HG02870 (cell line): ENCODE results near the gene ZNF669.
"Not testable (repeated sequence)": the region's sequence is repeated elsewhere in the genome, so short reads cannot be mapped to it uniquely, and the experiment has no call there.

Experiments used
- ATAC-seq: cut with Tn5 transposase; IDR thresholded peaks from one replicate; pipeline ENCODE4 v1.9.1; 2021; ENCODE audit warnings: mild to moderate bottlenecking, moderate library complexity; ENCODE audit not compliant: unreplicated experiment

The ZNF669 gene

DNA sequence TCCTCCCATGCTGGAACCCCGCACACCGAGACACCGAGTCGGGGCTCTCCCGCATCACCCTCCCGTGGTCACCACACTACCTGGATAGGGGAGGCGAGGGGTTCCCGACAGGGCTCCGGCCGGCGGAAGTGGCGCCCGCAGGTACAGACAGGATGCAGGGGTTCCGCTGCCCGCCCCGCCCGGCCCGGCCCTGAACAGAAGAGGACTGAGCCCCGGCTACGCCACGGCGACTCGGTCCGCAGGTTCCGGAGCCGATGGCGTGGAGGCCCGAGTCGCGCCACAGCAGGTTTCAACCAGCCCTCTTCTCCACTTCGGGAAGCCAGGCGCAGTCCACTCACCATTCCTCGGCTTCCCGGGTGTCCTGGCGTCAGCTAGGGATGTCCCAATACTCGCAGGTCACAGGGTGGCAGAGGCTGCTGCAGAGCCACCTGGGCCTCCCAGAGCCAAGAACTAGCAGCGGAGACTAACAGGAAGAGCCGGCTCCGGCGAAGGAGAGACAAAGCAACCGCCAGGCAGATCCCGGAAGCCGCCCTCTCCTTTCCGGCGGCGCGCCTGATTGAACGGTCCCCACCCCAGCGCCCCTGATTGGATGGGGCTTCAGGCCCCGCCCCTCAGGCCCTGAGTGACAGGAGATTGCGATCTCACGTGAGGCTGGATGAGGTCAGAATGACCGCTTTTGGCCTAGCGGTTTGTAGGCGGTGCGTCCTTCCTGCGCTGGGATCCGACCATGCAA lies at the start of gene ZNF669:
ZNF669 (minus strand) TSS at position 498 of the 733 bp plus-strand sequence; CDS start at position 341, 157 bp downstream.
- ATAC-seq, result peak; percentile 99

DNA sequence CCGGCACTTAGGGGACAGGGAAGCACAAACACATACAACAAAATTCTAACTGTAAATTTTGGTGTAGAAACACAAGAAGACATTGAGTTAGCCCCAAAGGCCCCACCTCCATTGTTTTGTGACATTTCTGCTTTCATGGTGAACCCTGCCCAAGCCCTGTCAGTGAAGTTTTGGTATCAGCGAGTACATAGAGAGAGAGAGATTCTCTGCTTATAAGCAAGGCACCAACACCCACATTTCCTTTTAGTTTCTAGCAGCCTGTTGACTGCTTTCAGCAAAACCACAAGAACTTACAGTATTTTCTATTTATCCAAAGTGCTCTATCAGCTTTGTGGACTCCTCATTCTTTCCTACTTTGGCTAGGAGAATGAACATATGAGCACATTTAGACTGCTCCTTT lies 43.6 kb upstream of the ZNF669 start:
- ATAC-seq, result no peak

DNA sequence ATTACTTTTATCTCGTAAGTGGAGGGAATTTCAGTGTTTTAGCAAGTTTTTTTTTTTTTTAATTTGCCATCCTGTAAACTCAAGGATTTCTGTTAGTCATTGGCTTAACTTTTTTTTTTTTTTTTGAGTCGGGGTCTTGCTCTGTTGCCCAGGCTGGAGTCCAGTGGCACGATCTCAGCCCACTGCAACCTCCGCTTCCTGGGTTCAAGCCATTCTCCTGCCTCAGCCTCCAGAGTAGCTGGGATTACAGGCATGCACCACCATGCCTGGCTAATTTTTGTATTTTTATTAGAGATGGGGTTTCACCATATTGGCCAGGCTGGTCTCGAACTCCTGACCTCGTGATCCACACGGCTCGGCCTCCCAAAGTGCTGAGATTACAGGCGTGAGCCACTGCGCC lies 43.0 kb upstream of the ZNF669 start:
- ATAC-seq, result not testable (repeated sequence)

DNA sequence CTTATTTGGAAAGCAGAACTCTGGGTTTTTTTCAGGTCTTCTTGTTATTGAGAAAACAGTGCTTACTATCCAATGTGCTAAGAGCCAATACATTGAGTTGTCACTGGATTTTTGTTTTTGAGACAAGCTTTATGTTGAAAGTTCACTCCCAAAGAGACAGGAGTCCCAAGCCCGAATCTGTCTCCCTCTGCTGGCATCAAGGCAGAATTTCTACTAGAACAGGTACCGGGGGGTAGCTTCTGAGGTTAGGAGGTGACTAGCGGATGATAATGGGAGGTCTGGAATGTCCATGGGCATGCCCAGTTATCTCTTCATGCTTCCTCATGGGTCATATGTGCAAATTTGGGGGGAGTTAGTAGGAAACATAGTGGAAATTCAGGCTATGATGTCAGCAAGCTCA lies 42.5 kb upstream of the ZNF669 start:
- ATAC-seq, result no peak

DNA sequence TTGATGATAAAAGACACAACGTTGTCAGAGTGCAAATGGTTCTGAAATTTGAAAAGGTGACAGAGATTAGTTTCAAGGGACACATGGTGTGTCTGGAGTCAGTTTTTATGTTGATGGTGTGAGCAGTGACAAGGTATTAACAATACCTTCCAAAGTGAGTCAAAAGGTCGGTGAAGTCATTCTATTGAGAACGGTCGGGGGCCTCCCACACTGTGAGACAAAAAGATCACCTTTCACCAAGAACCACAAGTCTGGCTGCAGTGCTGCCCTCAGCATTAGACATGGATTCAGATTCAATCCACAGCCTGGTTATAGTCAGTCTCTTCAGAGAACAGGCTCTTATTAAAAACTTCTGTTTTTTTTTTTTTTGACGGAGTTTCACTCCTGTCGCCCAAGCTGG lies 41.1 kb upstream of the ZNF669 start:
- no peak for ATAC-seq

DNA sequence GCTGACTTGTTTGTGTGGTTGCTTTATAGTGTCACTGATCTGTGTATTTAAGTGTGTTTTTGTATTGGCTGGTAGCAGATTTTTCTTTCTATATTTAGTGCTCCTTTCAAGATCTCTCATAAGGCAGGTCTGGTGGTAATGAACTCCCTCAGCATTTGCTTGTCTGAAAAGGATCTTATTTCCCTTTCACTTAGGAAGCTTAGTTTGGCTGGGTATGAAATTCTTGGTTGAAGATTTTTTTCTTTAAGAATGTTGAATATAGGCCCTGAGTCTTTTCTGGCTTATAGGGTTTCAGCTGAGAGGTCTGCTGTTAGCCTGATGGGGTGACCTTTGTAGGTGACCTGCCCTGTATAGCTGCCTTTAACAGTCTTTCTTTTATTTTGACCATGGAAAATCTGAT lies 35.4 kb upstream of the ZNF669 start:
- not testable (repeated sequence) for ATAC-seq

DNA sequence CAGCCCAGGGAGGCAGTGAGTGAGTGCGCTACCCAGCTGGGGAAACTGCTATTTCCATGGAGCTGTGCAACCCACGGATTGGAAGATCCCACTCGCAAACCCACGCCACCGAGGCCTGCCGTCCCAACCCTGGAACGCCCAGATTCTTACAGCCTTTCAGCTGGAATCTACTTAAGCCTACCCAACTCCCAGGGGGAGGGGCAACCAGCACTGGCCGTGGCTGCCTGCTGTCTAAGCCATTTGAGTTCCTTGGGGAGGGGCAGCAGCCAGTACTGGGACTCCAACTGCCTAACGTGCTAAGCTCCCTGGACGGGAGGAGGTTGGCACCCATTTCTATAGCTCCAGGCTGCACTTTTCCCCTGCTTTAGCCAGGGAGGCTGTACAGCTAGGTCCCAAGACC lies 27.1 kb upstream of the ZNF669 start:
- ATAC-seq, result no peak

DNA sequence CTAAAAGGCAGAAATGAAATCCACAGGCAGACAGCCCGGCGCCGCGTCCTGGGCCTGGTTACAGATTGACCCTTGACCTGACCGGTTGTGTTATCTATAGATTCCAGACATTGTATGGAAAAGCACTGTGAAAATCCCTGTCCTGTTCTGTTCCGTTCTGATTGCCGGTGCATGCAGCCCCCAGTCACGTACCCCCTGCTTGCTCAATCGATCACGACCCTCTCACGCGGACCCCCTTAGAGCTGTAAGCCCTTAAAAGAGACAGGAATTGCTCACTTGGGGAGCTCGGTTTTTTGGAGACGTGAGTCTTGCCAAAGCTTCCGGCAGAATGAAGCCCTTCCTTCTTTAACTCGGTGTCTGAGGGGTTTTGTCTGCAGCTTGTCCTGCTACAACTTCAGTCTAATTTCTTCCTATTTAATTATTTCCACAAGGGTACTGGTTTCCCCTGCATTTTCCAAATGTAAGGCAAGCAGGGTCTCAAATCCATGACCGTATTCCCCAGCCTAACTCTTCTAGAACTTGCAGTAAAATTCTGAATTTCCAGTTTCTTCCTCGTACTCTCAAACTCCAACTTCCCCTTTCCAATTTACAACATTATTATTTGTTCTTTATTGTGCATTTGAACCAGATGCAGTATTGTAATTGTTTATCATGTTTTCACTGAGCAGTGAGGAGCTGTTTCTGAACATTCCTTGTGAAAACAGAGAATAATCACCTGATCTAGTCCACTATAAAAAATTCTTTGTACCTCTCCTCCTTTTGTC lies 23.5 kb upstream of the ZNF669 start:
- not testable (repeated sequence) for ATAC-seq

DNA sequence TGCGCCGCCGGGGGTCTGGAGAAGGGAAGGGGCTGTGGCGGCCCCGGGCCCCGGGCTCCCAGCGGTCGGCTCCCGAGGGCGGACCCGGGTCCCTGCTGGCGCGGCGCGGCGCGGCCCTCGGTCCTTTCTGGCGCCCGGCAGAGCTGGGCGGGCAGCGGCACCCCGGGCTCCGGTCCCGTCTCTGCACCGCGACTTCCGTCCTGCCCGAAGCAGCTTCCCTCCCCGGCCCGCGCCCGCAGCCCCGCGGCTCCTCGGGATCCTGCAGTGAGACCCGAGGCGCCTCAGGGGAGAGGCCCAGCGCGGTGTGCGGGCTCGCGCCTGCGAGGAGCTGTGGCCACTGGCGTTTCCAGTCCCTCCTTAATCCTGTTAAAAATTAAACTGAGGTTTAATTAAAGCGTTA lies 22.4 kb upstream of the ZNF669 start:
- ATAC-seq, result peak; percentile 49

DNA sequence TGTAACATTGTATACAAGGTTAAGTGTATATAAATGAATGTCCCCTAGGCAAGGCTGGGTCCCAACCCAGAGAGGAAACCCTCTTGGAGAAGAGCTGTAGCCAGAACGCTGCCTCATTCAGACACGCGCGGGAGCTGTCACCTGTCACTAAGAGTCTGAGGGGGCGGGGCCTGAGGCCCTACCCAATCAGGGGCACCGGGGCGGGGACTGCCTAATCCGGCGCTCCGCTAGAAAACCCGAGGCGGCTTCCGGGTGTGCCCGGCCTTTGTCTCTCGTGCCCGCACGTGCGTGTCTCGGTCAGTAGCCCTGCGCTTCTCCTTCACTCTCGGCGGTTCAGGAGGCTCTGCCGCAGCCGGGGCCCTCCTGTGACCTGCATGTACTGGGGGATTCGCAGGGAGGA lies 22.0 kb upstream of the ZNF669 start:
- ATAC-seq, result peak; percentile 99

DNA sequence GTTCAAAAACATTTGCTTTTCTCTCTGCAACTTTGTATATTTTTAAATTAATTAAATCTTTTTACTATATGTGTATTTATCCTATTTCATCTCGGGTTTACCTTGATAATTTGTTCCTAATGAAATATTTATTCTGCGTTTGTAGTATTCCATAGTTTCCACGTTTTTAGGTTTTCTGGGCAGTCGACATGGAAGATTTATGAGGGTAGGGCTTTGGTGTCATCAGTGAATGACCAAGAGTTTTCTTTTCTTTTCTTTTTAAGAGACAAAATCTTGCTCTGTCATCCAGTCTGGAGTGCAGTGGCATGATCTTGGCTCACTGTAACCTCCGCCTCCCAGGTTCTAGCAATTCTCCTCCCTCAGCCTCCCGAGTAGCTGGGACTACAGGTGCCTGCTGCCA lies 17.2 kb upstream of the ZNF669 start:
- no peak for ATAC-seq

DNA sequence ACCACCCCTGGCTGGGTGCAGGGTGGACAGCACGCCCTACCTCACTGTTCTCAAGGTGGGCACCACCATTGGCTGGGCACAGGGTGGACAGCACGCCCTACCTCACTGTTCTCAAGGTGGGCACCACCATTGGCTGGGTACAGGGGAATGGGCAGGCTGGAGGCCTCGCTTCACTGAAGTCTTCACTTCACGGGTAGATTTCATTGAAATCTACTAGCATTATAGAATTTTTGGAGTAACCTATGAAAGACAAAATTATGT lies 16.2 kb upstream of the ZNF669 start:
- ATAC-seq, result not testable (repeated sequence)

DNA sequence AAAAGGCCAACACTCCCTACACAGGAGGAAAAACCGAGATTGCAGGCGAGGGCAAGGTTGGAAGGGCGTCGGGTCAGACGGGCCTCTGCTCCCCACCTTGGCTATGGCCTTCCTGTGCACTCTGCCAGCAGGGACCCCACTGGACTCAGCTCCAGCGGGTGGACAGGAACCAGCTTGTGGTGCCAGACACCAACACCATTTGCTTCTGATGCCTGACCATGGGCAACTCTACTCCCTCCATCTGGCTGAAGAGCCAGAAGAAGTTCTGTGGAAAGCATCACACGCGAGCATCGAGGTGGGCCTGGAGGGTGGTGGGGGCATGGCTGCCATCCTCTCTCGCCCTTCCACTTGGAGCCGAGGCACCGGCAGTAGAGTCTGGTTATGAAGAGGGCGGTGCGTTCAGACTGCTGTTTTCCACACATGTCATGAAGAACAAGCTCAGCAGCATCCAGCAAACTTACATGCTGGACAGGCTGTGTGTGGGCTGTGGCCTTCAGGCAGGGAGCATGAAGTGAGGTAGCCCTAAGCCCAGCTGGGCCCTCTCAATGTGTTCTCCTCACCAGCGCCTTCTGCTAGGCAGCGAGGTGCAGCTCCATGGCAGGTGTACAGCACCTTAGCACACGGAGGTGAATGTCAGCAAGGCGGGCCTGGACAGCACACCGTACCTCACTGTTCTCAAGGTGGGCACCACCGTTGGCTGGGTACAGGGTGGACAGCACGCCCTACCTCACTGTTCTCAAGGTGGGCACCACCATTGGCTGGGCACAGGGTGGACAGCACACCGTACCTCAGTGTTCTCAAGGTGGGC lies 15.6 kb upstream of the ZNF669 start:
- ATAC-seq, result no peak

DNA sequence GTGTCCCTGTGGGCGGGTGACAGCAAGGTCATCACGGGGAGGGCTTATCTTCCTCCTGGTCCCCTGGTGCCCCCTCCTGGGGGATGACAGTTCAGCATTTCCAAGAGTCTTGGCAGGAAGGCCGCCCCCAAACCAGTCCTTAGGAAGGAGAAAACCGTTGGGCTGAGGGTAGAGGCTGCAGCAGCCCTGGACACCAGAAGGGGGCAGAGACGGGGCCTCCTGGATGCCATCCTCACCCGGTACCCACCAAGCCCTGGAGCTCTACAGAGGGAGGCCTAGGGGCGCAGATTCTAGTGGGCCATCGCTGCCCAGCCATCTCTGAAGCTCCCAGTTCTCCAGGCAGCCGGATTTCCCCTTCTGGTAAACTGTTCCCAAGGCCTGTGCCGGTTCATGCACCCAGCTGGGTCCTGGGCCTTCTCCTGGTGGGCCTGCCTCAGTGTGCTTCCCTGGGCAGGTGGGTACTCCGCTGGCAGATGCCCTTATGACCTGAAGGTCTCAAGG lies 14.8 kb upstream of the ZNF669 start:
- ATAC-seq, result no peak

DNA sequence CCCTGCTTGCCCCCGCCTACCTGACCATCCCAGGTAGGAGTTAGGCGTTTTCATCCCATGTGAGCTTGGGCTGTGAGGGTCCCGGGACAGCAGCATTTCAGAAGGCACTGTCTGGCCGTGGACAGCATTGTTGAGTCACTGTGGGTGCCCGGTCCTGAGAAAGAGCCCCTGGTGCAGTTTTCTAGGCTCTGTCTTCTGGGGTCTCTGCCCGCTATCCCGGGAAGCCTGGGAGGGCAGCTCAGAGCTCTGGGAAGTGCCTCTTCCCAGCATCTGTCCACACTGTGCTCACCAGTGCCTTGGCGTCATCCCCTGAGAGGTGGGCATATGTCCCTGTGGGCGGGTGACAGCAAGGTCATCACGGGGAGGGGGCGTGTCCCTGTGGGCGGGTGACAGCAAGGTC lies 11.4 kb upstream of the ZNF669 start:
- no peak for ATAC-seq

DNA sequence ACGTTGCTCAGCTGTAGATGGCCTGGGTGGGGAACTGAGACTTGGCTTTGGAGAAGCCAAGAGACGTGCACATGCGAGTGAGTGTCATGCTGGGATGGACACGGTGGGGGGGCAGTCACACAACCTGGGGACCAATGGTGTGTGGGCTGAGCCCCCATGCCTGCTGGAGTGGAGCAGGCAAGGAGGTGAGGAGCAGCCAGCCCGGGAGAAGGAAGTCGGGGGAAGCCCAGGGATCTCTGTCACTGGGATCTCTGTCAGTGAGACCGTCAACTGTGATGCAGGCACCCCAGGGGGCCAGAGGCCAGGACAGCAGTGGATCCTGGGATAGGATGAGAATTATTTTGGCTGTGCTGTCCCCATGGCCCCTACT lies 11.0 kb upstream of the ZNF669 start:
- no peak for ATAC-seq

DNA sequence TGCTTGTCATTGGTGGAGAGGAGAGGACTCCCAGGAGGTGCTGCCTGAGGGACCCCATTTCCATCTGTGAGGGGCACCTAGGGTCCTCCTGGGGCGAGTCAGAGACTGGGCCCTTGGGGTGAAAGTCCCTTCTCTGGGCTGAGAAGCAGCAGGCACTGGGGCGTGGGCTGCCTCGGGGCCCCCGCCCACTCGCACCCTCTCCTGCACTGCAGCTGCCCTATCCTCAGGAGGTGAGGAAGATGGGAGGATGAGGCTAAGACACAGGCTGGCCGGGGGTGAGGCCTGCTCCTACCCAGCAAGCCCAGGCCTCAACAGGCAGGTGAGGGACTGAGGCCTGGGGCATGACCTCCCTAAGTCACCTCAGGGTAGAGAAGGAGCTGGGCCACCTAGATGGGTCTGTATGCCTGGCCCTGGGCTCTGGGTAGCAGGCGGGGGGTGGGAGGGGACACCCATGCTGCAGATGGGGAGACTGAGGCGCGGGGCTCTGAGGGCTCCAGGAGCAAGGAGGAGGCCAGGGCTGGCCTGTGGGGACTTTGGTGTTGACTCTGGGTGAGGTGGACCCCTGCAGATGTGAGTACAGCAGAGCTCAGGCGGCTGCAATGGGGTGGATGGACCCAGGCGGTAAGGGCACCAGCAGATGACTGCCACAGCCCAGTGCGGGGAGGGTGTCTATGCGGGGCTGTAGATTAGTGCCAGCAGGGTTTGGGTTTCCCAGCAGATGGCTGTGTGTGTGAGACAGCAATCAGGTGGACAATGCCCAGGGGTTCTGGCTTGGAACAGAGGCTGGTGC lies 10.4 kb upstream of the ZNF669 start:
- no peak for ATAC-seq

DNA sequence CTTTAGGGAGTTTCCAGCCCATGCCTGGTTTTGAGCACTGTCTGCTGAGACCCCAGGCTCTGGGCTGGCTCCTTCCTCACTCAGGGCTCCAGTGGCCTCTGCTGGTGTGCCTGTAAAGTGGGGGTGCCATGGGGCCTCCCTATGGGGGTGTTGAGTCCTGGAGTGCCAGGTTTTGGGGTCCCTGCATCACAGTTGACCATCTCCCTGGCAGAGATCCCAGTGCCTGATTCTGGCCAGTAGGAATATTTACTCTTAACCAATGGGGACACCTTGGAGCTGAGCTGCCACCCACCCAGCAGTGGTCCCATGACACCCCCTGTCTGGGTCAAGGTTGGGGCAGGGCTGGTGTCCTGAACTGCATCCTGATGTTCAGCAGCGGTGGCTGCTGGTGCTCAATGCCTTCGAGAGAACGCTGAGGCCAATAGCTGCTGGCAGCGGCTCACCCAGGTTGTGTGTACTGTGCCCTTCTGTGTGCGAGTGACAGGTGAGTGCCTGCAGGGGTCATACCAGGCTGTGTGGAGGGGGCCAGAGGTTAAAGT lies 9.6 kb upstream of the ZNF669 start:
- no peak for ATAC-seq

DNA sequence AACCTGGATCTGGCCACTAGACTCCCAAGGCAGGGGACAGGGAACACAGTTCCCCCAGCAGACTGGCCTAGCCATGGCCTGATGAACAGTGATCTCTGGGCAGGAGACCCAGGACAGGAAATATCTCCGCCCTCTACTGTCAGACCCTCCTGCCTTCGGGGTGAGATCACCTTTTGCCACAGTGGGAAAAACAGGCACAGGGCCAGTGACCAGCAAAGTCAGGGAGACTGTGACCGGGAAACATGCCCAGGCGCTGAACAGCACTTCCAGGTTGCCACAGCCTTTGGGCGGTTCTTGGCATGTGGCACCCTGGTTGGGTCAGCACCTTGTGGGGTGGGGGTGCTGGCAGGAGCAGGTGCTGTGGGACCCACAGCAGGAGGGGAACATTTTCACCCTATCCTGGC lies 8.9 kb upstream of the ZNF669 start:
- no peak for ATAC-seq

DNA sequence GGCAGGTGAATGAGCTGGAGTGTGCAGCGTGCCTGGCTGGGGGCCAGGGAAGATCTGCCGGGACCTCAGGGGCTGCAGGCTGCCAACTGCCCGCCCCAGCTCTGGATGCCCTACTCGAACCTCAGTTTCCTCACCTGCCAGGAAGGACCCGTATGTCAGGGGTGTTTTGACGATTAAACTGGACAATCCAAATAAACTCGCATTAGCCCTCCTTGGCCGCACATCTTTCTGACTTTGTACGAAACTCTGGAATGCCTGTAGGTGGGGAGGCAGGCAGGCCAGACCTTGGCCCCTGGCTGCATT lies 8.3 kb upstream of the ZNF669 start:
- no peak for ATAC-seq
